A204.1 (cell line): ENCODE data around the gene TMEM30B.
A peak's percentile ranks its signal among the peaks of the same experiment; 100 is the strongest.

ENCODE experiments used
- FAIRE-seq: peaks from 2 replicates; lab custom pipeline; 2012; peaks lifted over from hg19 to GRCh38; lab: Jason Lieb, UNC

TMEM30B gene

GRCh38 chr14:61298824-61299223 lies 17.7 kb upstream of the TMEM30B start:
- no peak for FAIRE-seq

GRCh38 chr14:61297581-61297980 lies 16.4 kb upstream of the TMEM30B start:
- FAIRE-seq = no peak

GRCh38 chr14:61296719-61297502 lies 15.8 kb upstream of the TMEM30B start:
- FAIRE-seq = peak; percentile 97

- FAIRE-seq = no peak
These were observed 15.0 kb upstream of the TMEM30B start for GRCh38 chr14:61296151-61296550.

GRCh38 chr14:61290701-61291100 lies 9.6 kb upstream of the TMEM30B start:
- FAIRE-seq = no peak

GRCh38 chr14:61288720-61289119 lies 7.6 kb upstream of the TMEM30B start:
- FAIRE-seq = no peak

GRCh38 chr14:61288228-61288627 lies 7.1 kb upstream of the TMEM30B start:
- FAIRE-seq = no peak

- FAIRE-seq = no peak
These were observed 6.1 kb upstream of the TMEM30B start for GRCh38 chr14:61287196-61287595.

GRCh38 chr14:61285364-61285763 lies 4.2 kb upstream of the TMEM30B start:
- FAIRE-seq = no peak

GRCh38 chr14:61284001-61284400 lies 2.9 kb upstream of the TMEM30B start:
- no peak for FAIRE-seq

GRCh38 chr14:61282746-61283145 lies 1.6 kb upstream of the TMEM30B start:
- no peak for FAIRE-seq

GRCh38 chr14:61281948-61282275 lies 774 bp upstream of the TMEM30B start:
- FAIRE-seq = no peak

GRCh38 chr14:61280526-61281185 lies 482 bp downstream of the TMEM30B start:
- FAIRE-seq = no peak

- FAIRE-seq = no peak
These were observed 1.0 kb downstream of the TMEM30B start for GRCh38 chr14:61280092-61280525.

- FAIRE-seq = no peak
These were observed 2.1 kb downstream of the TMEM30B start for GRCh38 chr14:61279082-61279481.

- FAIRE-seq = no peak
These were observed 3.4 kb downstream of the TMEM30B start for GRCh38 chr14:61277784-61278183.

GRCh38 chr14:61277232-61277631 lies 3.9 kb downstream of the TMEM30B start:
- no peak for FAIRE-seq

- no peak for FAIRE-seq
These were observed 9.6 kb downstream of the TMEM30B start for GRCh38 chr14:61271552-61271951.

GRCh38 chr14:61270714-61271113 lies 10.4 kb downstream of the TMEM30B start:
- no peak for FAIRE-seq

GRCh38 chr14:61269321-61270083 lies 11.6 kb downstream of the TMEM30B start:
- FAIRE-seq = no peak

- FAIRE-seq = peak; percentile 100
These were observed 12.3 kb downstream of the TMEM30B start for GRCh38 chr14:61268812-61269211.

GRCh38 chr14:61266891-61267740 lies 14.0 kb downstream of the TMEM30B start:
- peak; percentile 99 for FAIRE-seq
